ENCODE results near the gene RUNX2. TPM values are rescaled to one million over a fixed set of nuclear protein-coding genes. Genes with fewer than 3 reads are reported as not detected.

RUNX2 gene
- total and polyA plus RNA-seq, 12 donors: 0.20 to 3.0 (median 1.6) TPM

DNA sequence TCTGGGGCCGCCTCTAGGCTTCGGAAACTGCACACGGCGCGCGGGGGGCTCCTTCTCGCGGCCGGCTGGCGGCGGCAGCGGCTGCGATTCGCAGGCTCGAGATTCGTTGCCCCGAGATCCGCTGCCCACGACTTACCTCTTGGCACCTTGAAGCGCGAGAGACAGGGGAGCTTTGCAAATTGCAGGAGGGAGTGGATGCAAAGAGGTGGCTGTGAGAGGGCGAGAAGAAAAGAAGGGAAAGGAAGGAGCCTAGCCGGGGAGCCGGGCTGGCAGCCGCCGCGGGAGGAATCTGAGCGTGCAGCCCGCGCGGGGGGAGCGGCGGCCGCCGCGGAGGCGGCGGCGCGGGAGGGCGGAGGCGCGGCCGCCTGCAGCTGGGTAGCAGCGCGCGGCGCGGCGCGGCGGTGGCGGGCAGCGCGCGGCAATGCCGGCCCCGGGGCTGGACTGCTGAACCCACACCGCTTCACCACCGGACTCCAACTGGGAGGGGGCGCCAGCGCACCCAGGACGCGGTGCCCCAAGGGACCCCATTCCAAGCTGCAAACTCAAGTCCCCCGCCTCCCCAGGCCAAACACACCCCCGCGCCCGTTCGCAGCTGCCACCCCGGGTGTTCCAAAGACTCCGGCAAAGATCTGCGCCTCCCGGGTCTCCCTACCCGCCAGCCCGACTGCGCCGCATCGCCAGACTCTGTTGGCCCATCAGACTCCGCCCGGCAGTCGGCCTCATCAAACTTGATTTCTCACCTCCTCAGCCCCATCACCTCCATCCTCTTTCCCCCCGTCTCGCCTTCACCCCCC, 93.8 kb downstream of the RUNX2 start:
- Histone ChIP-seq H3K36me3 (no peaks in the 10 kb centered on the region), H3K9me3 (no peaks in the 10 kb centered on the region), H3K4me1 (peaks cover 7 to 55% (median 34%) of the 10 kb centered on the region in 9 donors), H3K27ac (peak overlapping the region in 6 of 10 donors; percentile 39 to 86 (median 60)), H3K27me3 (peaks cover 0 to 81% (median 54%) of the 10 kb centered on the region in 7 donors), H3K4me3 (peak overlapping the region; percentile 52 to 75 (median 63))
- ATAC-seq: peak; percentile 40 to 80 (median 52)
- TF ChIP-seq, protein P1, sequence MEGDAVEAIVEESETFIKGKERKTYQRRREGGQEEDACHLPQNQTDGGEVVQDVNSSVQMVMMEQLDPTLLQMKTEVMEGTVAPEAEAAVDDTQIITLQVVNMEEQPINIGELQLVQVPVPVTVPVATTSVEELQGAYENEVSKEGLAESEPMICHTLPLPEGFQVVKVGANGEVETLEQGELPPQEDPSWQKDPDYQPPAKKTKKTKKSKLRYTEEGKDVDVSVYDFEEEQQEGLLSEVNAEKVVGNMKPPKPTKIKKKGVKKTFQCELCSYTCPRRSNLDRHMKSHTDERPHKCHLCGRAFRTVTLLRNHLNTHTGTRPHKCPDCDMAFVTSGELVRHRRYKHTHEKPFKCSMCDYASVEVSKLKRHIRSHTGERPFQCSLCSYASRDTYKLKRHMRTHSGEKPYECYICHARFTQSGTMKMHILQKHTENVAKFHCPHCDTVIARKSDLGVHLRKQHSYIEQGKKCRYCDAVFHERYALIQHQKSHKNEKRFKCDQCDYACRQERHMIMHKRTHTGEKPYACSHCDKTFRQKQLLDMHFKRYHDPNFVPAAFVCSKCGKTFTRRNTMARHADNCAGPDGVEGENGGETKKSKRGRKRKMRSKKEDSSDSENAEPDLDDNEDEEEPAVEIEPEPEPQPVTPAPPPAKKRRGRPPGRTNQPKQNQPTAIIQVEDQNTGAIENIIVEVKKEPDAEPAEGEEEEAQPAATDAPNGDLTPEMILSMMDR (IDR thresholded peaks at IDR 0.05): peak in 3 of 9 donors; percentile 44 to 49 (median 47)
- intact Hi-C loops (cut with DNase I): loop anchor here in 9 of 10 donors (2.0 to 10.0 kb wide), 6 partner anchors 123 to 770 kb away; no protein-coding TSS in a partner anchor
- 1% methylated on average over 75 to 83 of the region's 83 CpGs for WGBS, 2 donors
- DNase-seq: peak; percentile 46 to 57

DNA sequence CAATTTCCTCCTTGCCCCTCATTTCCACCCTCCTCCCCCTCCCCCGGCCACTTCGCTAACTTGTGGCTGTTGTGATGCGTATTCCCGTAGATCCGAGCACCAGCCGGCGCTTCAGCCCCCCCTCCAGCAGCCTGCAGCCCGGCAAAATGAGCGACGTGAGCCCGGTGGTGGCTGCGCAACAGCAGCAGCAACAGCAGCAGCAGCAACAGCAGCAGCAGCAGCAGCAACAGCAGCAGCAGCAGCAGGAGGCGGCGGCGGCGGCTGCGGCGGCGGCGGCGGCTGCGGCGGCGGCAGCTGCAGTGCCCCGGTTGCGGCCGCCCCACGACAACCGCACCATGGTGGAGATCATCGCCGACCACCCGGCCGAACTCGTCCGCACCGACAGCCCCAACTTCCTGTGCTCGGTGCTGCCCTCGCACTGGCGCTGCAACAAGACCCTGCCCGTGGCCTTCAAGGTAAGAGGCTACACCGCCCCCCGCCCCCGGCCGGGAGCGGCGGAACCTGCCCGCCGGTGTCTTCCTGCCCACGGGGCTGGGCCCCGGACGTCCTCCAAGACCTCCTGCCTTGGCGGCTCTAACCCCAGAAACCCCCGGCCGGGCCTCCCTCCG, 94.5 kb downstream of the RUNX2 start:
- 1% methylated on average over 47 to 54 of the region's 55 CpGs for WGBS, 2 donors

DNA sequence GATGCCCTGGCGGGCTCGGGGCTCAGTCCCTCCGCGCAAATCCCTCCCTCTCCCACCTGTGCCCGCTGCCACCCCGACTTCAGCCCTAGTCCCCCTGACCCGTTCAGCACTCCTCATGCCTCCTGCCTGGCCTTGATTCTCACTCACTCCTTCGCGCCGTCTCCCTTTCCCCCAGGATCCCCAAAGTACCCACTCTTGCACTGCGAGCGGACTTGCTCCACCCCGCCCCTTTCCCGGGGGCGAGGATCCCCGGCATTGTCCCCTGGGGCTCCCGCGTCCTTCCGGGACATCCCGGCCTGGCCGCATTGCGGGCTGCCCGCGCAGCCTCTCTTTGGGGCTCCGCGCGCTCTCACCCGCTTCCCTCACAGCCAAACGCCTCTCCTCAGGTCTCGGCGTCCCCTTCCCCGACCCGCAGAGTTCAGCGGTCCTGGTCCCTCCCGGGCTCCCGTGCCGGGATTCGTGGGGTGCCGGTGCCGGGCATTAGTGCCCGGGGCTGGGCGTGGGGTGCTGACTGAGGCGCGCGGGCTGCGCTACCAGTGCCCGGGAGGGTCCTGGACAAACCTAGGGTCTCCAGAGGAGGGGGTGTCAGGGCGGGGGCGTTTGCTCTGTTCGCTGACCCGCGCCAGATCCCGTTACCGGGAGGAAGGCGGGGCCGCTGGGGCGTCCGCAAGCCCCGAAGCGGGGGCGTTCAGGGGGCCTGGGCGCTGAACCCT, 95.1 kb downstream of the RUNX2 start:
- TF ChIP-seq, protein P1 (IDR thresholded peaks at IDR 0.05): no peak
- DNase-seq: peak; percentile 17 to 37
- no peaks in the 10 kb centered on the region for H3K9me3 ChIP-seq
- H3K27ac ChIP-seq: peak overlapping the region in 7 of 10 donors; percentile 33 to 86 (median 64)
- no peaks in the 10 kb centered on the region for H3K36me3 ChIP-seq
- peaks cover 7 to 61% (median 34%) of the 10 kb centered on the region in 9 donors for H3K4me1 ChIP-seq
- ATAC-seq: peak in 7 of 8 donors; percentile 12 to 51 (median 27)
- intact Hi-C loops (cut with DNase I): loop anchor here in 8 of 10 donors (2.0 to 10.0 kb wide), 6 partner anchors 122 to 771 kb away; no protein-coding TSS in a partner anchor
- H3K4me3 ChIP-seq: peak overlapping the region; percentile 52 to 75 (median 63)
- H3K27me3 ChIP-seq: peaks cover 0 to 79% (median 44%) of the 10 kb centered on the region in 7 donors
- 1 to 2% methylated on average over 59 to 62 of the region's 62 CpGs for WGBS, 2 donors

More for the DNA sequence above, 94.5 kb downstream of the RUNX2 start:
- Histone ChIP-seq H3K9me3 (no peaks in the 10 kb centered on the region), H3K27ac (peak overlapping the region in 6 of 10 donors; percentile 53 to 86 (median 65)), H3K4me1 (peaks cover 7 to 61% (median 34%) of the 10 kb centered on the region in 9 donors), H3K4me3 (peak overlapping the region; percentile 52 to 75 (median 63)), H3K36me3 (no peaks in the 10 kb centered on the region), H3K27me3 (peaks cover 0 to 81% (median 51%) of the 10 kb centered on the region in 7 donors)
- TF ChIP-seq, protein P1 (IDR thresholded peaks at IDR 0.05): no peak
- intact Hi-C loops (cut with DNase I): loop anchor here in 8 of 10 donors (2.0 to 10.0 kb wide), 6 partner anchors 122 to 770 kb away; no protein-coding TSS in a partner anchor
- peak in 5 of 8 donors; percentile 3 to 28 (median 12) for ATAC-seq
- DNase-seq: peak; percentile 26 to 35
